Ishikawa (cell line): ENCODE results near the gene EIF4G2.

Experiments
- EGR1 ChIP-seq: IDR thresholded peaks from 2 replicates; pipeline ENCODE4 v1.6.1; 2012
- MAX ChIP-seq: IDR thresholded peaks from 2 replicates; pipeline ENCODE4 v1.6.1; 2012
- RAD21 ChIP-seq: IDR thresholded peaks from 2 replicates; pipeline ENCODE4 v1.6.1; 2012; ENCODE audit warnings: low read depth
- TAF1 ChIP-seq: IDR thresholded peaks from 2 replicates; pipeline ENCODE4 v1.6.1; 2012; ENCODE audit warnings: low read depth, mild to moderate bottlenecking
- YY1 ChIP-seq: IDR thresholded peaks from 2 replicates; pipeline ENCODE4 v1.6.1; 2012; ENCODE audit warnings: low read depth

DNA sequence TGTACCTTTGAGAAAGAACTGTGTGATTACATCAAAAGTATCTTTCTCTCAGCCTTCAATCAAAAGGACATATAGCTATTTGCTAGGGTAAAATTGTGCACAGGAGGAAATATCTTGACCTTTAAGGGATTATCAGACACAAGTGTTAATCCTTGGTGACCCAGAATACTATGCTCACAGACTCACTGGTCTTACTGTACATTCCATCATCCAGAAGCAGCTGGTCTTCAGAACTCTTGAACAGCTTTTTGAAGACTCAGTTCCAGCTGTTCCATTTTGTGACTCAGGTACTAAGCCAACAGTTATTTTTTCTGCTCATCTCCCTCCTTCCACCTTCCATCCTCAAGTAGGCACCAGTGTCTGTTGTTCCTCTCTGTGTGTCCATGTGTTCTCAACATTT is 29.4 kb upstream of the EIF4G2 start:
- TF ChIP-seq YY1 (no peak), RAD21 (no peak), MAX (no peak), EGR1 (no peak), TAF1 (no peak)
